Gastrocnemius medialis (tissue), 4 donors: Measurements from ENCODE around the gene ZNF674. TPM values are rescaled to one million over a fixed set of nuclear protein-coding genes. Genes with fewer than 3 reads are reported as not detected.
"Not testable (repeated sequence)": the region's sequence is repeated elsewhere in the genome, so short reads cannot be mapped to it uniquely, and the experiment has no call there.

Source experiments
- ATAC-seq, 2 donors: fragments of 150-250 bp; one replicate each; pipeline ENCODE4 v1.9.1; 2016
- DNase-seq, 2 donors: peaks; one replicate each; pipeline ENCODE4 v3.0.0-alpha.2; 2019
- H3K27ac ChIP-seq, 4 donors: fragments of 200-600 bp; sonication (generic); 1 replicate in 1 of 4; 2 replicates in 3 of 4; pipeline ENCODE4 v1.5.1; 2016 to 2018; ENCODE audit warnings: mild to moderate bottlenecking in 2 of 4, moderate library complexity in 1 of 4
- H3K27me3 ChIP-seq, 3 donors: fragments of 200-600 bp; sonication (generic) in 2 of 3; 1 replicate in 1 of 3; 2 replicates in 2 of 3; pipeline versions ENCODE4 v1.5.1 to v1.6.0; 2016 to 2019; ENCODE audit warnings: mild to moderate bottlenecking in 1 of 3, moderate library complexity in 1 of 3
- H3K36me3 ChIP-seq, 2 donors: fragments of 200-600 bp; sonication (generic) in 1 of 2; one replicate each; pipeline ENCODE4 v1.5.1; 2017 to 2018
- H3K4me1 ChIP-seq, 2 donors: fragments of 200-600 bp; sonication (generic) in 1 of 2; one replicate each; pipeline ENCODE4 v1.5.1; 2016 to 2017; ENCODE audit warnings: mild to moderate bottlenecking in 2 of 2
- H3K4me3 ChIP-seq, 4 donors: fragments of 200-600 bp; sonication (generic) in 3 of 4; 1 replicate in 1 of 4; 2 replicates in 3 of 4; pipeline ENCODE4 v1.5.1; 2016 to 2019; ENCODE audit warnings: mild to moderate bottlenecking in 2 of 4
- H3K9me3 ChIP-seq, 3 donors: fragments of 200-600 bp; sonication (generic) in 2 of 3; 1 replicate in 1 of 3; 2 replicates in 2 of 3; pipeline ENCODE4 v1.5.1; 2016 to 2019
- POLR2A ChIP-seq, 2 donors: fragments of 450-650 bp; IDR thresholded peaks; one replicate each; pipeline ENCODE4 v1.6.1; 2017; ENCODE audit warnings: antibody characterized with exemption in 2 of 2, mild to moderate bottlenecking in 2 of 2, moderate library complexity in 2 of 2
- in situ Hi-C, 4 donors: fragments of 200-750 bp; cut with MboI; loops; one replicate each; pipeline versions ENCODE4 v1.15.0 to v1.8.0; 2017; ENCODE audit warnings: low sequenced_read_pairs in 4 of 4
- intact Hi-C: fragments of 100-400 bp; cut with DNase I; formaldehyde crosslinking; loops from one replicate; pipeline ENCODE4 v1.15.1; 2023; ENCODE audit warnings: low total_unique reads
- total RNA-seq, 4 donors: library from RNA; depleted of rRNA; stranded (reverse); fragments of >200 nt; gene quantifications; one replicate each; pipeline versions ENCODE4 v1.1.0 to v1.2.3, GENCODE V29; 2016
- TF ChIP-seq, protein P1 (sequence below), 5 experiments: fragments of 450-650 bp in 3 of 5; fragments of 200-600 bp in 2 of 5; sonication (generic) in 2 of 5; IDR thresholded peaks in 4 of 5; conservative IDR thresholded peaks in 1 of 5; 1 replicate in 4 of 5; 2 replicates in 1 of 5; pipeline ENCODE4 v1.5.1; 2016 to 2019; ENCODE audit warnings: antibody characterized with exemption in 5 of 5, mild to moderate bottlenecking in 3 of 5, moderate library complexity in 3 of 5

Gene ZNF674
- total RNA-seq, 4 donors from 2014 or later = 1.4 to 2.6 (median 2.1) TPM

DNA sequence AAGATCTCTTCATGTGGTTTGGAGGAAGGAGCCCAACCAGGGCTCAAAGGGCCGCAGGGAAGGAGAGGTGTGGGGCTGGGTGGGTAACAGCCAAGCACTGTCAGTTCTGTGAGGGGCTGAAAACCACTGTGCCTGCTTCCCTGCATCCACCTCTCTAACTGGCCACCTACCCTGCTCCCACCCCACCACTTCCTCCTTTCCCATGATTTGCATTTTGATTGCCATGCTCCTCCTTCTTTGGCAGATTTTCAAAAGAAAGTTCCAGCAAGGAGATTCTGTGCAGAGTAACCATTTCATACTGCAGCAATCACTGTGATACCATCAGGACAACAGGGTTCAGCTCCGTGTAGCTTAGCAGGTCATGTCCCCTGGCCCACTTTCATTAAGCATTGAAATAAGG lies 1.8 kb downstream of the ZNF674 start:
- H3K4me1 ChIP-seq = peaks cover 9% of the 10 kb centered on the region in 2 donors
- H3K9me3 ChIP-seq = no peaks in the 10 kb centered on the region
- H3K4me3 ChIP-seq = no peak overlapping the region
- ATAC-seq (no peak), DNase-seq (no peak)
- no peak for TF ChIP-seq POLR2A (IDR thresholded peaks at IDR 0.05)
- TF ChIP-seq, protein P1, sequence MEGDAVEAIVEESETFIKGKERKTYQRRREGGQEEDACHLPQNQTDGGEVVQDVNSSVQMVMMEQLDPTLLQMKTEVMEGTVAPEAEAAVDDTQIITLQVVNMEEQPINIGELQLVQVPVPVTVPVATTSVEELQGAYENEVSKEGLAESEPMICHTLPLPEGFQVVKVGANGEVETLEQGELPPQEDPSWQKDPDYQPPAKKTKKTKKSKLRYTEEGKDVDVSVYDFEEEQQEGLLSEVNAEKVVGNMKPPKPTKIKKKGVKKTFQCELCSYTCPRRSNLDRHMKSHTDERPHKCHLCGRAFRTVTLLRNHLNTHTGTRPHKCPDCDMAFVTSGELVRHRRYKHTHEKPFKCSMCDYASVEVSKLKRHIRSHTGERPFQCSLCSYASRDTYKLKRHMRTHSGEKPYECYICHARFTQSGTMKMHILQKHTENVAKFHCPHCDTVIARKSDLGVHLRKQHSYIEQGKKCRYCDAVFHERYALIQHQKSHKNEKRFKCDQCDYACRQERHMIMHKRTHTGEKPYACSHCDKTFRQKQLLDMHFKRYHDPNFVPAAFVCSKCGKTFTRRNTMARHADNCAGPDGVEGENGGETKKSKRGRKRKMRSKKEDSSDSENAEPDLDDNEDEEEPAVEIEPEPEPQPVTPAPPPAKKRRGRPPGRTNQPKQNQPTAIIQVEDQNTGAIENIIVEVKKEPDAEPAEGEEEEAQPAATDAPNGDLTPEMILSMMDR (IDR thresholded peaks at IDR 0.05 in 4 of 5, conservative IDR thresholded peaks at IDR 0.05 in 1 of 5) = no peak
- no peak overlapping the region for H3K27ac ChIP-seq
- intact Hi-C loops (loop anchor here (10.0 kb wide), 1 partner anchor 591 kb away; no protein-coding TSS in a partner anchor), in situ Hi-C loops (loop anchor here in 1 of 4 donors (25.0 kb wide), 1 partner anchor 106 kb away; no protein-coding TSS in a partner anchor)
- no peaks in the 10 kb centered on the region for H3K27me3 ChIP-seq
- peaks cover 0 to under 1% of the 10 kb centered on the region in 2 donors for H3K36me3 ChIP-seq

DNA sequence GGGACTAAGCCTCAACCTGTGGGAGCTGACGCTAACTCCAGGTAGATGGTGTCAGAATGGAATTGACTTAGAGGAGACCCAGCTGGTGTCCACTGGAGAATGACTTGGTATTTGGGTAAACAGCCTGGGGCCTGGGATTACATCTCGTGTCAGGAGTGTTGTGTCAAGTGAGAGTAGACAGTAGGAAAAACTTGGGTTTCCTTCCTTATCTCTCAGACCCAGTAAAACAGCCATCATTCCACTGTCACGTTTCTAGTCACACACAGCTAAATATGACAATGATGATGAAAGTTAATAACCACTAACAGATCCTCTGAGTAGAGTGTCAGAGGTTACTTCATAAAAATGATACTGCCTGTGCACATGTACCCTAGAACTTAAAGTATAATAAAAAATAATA lies 13.8 kb downstream of the ZNF674 start:
- DNase-seq = no peak
- no peaks in the 10 kb centered on the region for H3K4me1 ChIP-seq
- H3K27me3 ChIP-seq = no peaks in the 10 kb centered on the region
- H3K4me3 ChIP-seq = no peak overlapping the region
- TF ChIP-seq, protein P1 (IDR thresholded peaks at IDR 0.05 in 4 of 5, conservative IDR thresholded peaks at IDR 0.05 in 1 of 5) = no peak
- TF ChIP-seq POLR2A (IDR thresholded peaks at IDR 0.05) = no peak
- no peak overlapping the region for H3K27ac ChIP-seq
- in situ Hi-C loops (loop anchor here in 1 of 4 donors (25.0 kb wide), 1 partner anchor 94 kb away; no protein-coding TSS in a partner anchor), intact Hi-C loops (no loop called here)
- no peak for ATAC-seq
- no peaks in the 10 kb centered on the region for H3K36me3 ChIP-seq
- no peaks in the 10 kb centered on the region for H3K9me3 ChIP-seq

DNA sequence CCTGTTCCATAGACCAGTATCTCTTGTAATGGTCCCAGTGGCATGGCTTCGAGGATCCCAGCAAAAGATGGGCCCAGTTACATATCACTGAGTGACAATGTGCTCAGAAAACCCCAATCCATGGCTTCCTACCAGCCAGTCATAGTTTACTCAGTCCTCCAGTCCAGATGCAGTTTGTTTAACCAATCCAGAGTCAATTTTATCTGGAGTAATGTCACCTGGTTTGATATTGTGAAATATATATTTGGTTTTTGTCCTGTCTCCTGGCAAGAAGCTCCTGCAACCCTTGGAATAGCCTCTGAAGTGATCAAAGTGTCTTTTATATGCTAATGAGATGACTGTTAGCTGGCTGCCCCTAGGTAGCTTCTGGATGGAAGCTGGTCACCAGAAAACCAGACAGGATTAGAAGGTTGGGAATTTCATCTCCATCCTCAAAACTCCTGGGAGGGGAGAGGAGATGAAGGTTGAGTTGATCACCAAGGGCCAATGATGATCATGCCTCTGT lies 14.8 kb downstream of the ZNF674 start:
- H3K4me3 ChIP-seq, H3K36me3 ChIP-seq, ATAC-seq, H3K9me3 ChIP-seq, intact Hi-C loops, H3K27ac ChIP-seq, H3K27me3 ChIP-seq, DNase-seq, H3K4me1 ChIP-seq: not testable (repeated sequence)
- in situ Hi-C loops = loop anchor here in 1 of 4 donors (25.0 kb wide), 1 partner anchor 93 kb away; no protein-coding TSS in a partner anchor

DNA sequence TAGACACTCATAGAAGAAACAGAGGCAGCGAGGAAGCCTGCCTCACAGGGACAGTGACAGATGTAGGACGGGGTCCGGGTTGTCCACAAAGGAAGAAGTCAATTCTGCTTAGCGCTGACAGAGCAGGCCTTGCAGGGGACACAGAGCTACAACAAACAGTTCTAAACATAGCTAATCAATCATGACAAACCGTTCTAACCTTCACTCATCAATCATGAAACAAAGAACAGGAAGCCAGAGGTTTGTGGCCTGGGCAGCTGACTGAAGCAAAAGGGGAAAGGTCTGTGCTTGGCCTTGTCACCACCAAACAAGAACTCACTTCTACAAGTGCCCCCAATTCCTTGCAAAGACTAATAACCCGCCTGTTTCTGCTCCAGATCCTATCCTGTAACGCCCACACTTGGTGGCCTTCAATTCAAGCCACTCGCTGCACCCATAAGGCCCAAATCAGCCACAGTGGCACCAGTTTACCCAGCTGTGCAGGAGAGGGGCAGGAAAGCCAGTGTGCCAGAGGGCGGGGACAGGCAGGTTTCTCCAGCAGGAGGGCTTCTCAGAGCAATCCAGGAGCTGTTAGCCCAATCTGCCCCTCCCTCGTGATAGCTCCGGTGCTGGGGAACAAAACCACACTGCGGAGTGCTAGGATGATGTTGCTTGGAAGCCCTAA lies 15.3 kb downstream of the ZNF674 start:
- H3K4me3 ChIP-seq, intact Hi-C loops, DNase-seq, H3K9me3 ChIP-seq, H3K36me3 ChIP-seq, H3K27ac ChIP-seq, H3K27me3 ChIP-seq, H3K4me1 ChIP-seq, ATAC-seq: not testable (repeated sequence)
- in situ Hi-C loops = loop anchor here in 1 of 4 donors (25.0 kb wide), 1 partner anchor 93 kb away; no protein-coding TSS in a partner anchor

DNA sequence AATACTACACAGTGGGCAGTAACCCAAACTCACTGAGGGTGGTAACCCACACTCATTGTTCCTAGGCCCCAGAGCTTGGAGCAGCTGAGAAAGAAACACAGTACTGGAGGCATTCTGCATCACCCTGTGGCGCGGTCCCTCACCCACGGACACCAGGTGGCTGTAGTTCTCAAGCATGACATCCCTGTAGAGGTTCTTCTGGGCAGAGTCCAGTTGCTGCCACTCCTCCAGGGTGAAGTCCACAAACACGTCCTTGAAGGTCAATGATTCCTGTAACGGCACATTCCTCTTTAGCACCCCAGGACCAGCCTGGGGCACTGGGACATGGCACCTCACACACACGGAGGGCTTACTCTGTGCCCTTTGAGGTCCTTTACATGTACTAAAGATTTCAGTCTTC lies 16.6 kb downstream of the ZNF674 start:
- in situ Hi-C loops = loop anchor here in 1 of 4 donors (25.0 kb wide), 1 partner anchor 91 kb away; no protein-coding TSS in a partner anchor
- H3K36me3 ChIP-seq, H3K9me3 ChIP-seq, H3K4me1 ChIP-seq, H3K4me3 ChIP-seq, DNase-seq, intact Hi-C loops, ATAC-seq, H3K27me3 ChIP-seq, H3K27ac ChIP-seq: not testable (repeated sequence)

DNA sequence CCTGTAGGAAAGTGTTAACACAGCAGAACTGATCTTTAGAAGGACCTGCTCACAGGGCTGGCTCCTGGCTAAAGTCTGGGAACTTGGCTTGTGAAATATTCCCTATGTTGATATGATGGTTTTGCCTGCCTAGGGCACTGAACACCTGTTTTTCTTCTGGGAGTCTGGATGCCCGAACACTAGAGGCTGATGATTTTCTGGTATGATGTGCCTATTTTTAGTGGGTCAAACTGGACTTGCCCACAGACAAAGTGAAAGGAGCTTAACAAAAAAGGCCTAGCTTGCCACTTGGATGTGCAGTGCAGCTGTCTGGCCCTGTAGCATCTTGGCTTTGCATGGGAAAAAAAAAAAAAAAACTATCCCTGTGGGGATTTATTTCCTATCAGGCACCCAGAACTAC lies 39.1 kb downstream of the ZNF674 start:
- intact Hi-C loops = no loop called here
- in situ Hi-C loops = no loop called here
- TF ChIP-seq, protein P1 (IDR thresholded peaks at IDR 0.05 in 4 of 5, conservative IDR thresholded peaks at IDR 0.05 in 1 of 5) = no peak
- TF ChIP-seq POLR2A (IDR thresholded peaks at IDR 0.05) = no peak

More for the DNA sequence above, 39.1 kb downstream of the ZNF674 start:
- H3K9me3 ChIP-seq = peaks cover 0 to 14% (median 0%) of the 10 kb centered on the region in 3 donors
- H3K4me1 ChIP-seq = no peaks in the 10 kb centered on the region
- no peak overlapping the region for H3K4me3 ChIP-seq
- ATAC-seq = no peak
- no peak overlapping the region for H3K27ac ChIP-seq
- no peak for DNase-seq
- H3K36me3 ChIP-seq = peaks cover 0 to 15% of the 10 kb centered on the region in 2 donors
- H3K27me3 ChIP-seq = no peaks in the 10 kb centered on the region
